ENCODE data around the gene HOXA13. TPM values are rescaled to one million over a fixed set of nuclear protein-coding genes. Genes with fewer than 3 reads are reported as not detected.

Gene HOXA13
- polyA plus RNA-seq, 1 of the 3 experiments (the other 2 are of a cell fraction): not detected

DNA sequence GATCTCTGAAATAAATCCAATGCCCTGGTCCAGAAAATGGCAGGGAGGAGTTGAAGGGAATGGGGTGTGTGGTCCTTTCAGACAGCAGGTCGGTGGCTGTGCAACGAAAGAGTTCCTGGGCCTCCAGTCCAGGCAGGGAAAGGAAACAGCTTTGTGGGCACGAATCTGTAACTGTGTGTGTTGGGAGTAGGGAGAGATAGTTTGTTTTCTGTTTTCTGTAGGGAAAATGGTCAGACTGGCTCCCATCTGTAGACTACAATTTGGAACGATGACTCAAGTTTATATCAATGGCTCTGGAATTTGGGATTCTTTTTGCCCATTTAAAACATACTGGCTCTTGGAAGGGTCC lies 32.0 kb downstream of the HOXA13 start:
- peaks cover 0 to under 1% of the 10 kb centered on the region in 2 experiments; a peak in 1 of 4 replicates for H3K4me1 ChIP-seq (ENCODE audit: control insufficient read depth in 1 of 2, insufficient read depth in 2 of 2, low read depth in 1 of 2, low read length in 1 of 2)
- no peak overlapping the region for H3K4me2 ChIP-seq
- H3K9me2 ChIP-seq: no peaks in the 10 kb centered on the region
- H4K20me1 ChIP-seq (ENCODE audit: insufficient read depth): peaks cover 13% of the 10 kb centered on the region
- no peaks in the 10 kb centered on the region for H3K79me2 ChIP-seq (ENCODE audit: insufficient read depth)
- H3K36me3 ChIP-seq (replicated peaks in 1 of 2; ENCODE audit: control insufficient read depth in 1 of 2, insufficient read depth in 2 of 2, low read length in 1 of 2): no peaks in the 10 kb centered on the region
- H3K9ac ChIP-seq: no peak overlapping the region
- CTCF ChIA-PET: interaction anchor here (0.6 to 12.1 kb wide), 12 partner anchors 7 to 1430 kb away, joined by 3 to 205 read pairs (median 4); partner anchors contain the start of genes HOXA10, HOXA3 and HOXA7
- H3K4me3 ChIP-seq (ENCODE audit: low read depth in 2 of 2, low read length in 1 of 2): no peak overlapping the region
- H3K27me3 ChIP-seq (ENCODE audit: insufficient read depth): peaks cover 100% of the 10 kb centered on the region
- no peaks in the 10 kb centered on the region for H3K9me3 ChIP-seq
- TF ChIP-seq ELF1 (IDR thresholded peaks at IDR 0.05) (no peak), USF1 (IDR thresholded peaks at IDR 0.05; ENCODE audit: borderline replicate concordance, low read depth) (no peak), NRF1 (IDR thresholded peaks at IDR 0.05; ENCODE audit: low read depth, low read length) (no peak), YY1 (IDR thresholded peaks at IDR 0.05; ENCODE audit: low read depth) (no peak), EP300 (IDR thresholded peaks at IDR 0.05; ENCODE audit: borderline replicate concordance in 1 of 2, low read depth in 1 of 2, low read length in 1 of 2) (no peak), PBX3 (IDR thresholded peaks at IDR 0.05) (no peak), NFIC (IDR thresholded peaks at IDR 0.05; ENCODE audit: borderline replicate concordance) (no peak), MAX (IDR thresholded peaks at IDR 0.05; ENCODE audit: low read depth) (no peak), ZBTB33 (IDR thresholded peaks at IDR 0.05; ENCODE audit: borderline replicate concordance, low read depth) (no peak), CHD2 (IDR thresholded peaks at IDR 0.05; ENCODE audit: low read length, partially characterized antibody) (no peak), TAF1 (IDR thresholded peaks at IDR 0.05; ENCODE audit: borderline replicate concordance, low read depth, low read length) (no peak), JUND (IDR thresholded peaks at IDR 0.05) (no peak), MEF2A (IDR thresholded peaks at IDR 0.05; ENCODE audit: borderline replicate concordance, low read depth) (no peak), FOSL2 (IDR thresholded peaks at IDR 0.05; ENCODE audit: borderline replicate concordance, low read depth) (no peak), TEAD4 (IDR thresholded peaks at IDR 0.05; ENCODE audit: borderline replicate concordance, insufficient read depth) (no peak), RFX5 (IDR thresholded peaks at IDR 0.05; ENCODE audit: low read length) (no peak), TCF12 (IDR thresholded peaks at IDR 0.05) (no peak)
- TF ChIP-seq, protein P1, sequence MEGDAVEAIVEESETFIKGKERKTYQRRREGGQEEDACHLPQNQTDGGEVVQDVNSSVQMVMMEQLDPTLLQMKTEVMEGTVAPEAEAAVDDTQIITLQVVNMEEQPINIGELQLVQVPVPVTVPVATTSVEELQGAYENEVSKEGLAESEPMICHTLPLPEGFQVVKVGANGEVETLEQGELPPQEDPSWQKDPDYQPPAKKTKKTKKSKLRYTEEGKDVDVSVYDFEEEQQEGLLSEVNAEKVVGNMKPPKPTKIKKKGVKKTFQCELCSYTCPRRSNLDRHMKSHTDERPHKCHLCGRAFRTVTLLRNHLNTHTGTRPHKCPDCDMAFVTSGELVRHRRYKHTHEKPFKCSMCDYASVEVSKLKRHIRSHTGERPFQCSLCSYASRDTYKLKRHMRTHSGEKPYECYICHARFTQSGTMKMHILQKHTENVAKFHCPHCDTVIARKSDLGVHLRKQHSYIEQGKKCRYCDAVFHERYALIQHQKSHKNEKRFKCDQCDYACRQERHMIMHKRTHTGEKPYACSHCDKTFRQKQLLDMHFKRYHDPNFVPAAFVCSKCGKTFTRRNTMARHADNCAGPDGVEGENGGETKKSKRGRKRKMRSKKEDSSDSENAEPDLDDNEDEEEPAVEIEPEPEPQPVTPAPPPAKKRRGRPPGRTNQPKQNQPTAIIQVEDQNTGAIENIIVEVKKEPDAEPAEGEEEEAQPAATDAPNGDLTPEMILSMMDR (IDR thresholded peaks at IDR 0.05): no peak
- DNase-seq: no peak
- WGBS (ENCODE audit: low lambda C conversion rate): 24% methylated on average over 4 of the region's 4 CpGs
- H2AFZ ChIP-seq (ENCODE audit: low read depth): no peak overlapping the region
- no peak overlapping the region for H3K27ac ChIP-seq (ENCODE audit: low read depth in 2 of 2, low read length in 1 of 2)
- H3F3A ChIP-seq (replicated peaks; ENCODE audit: insufficient read depth): peaks cover 15% of the 10 kb centered on the region
- POLR2A ChIA-PET: no interaction called here

Data from SK-N-SH (cell line).